HG02759 (cell line): ENCODE results near the gene STXBP6.

Experiments
- ATAC-seq: cut with Tn5 transposase; IDR thresholded peaks from one replicate; pipeline ENCODE4 v1.9.1; 2021; ENCODE audit warnings: mild to moderate bottlenecking, moderate library complexity; ENCODE audit not compliant: unreplicated experiment

Gene STXBP6

DNA sequence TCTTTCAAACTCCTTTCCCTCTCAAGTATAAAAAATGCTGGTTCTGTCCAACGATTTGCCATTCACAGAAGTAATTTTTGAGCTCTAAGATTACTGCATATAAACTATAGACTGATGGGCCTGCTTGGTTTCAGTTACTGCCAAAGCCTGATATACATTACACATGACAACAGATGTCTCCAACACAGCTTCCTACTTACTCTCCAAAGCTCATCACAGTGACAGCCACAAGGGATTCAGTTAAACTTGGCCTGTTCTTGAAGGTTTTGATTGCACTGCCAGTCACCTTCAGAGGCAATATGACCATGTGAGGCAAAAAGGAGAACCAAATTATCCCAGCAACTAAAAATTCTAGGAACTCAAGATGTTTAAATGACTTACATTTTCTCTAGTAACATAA is 30.1 kb downstream of the STXBP6 start:
- no peak for ATAC-seq

DNA sequence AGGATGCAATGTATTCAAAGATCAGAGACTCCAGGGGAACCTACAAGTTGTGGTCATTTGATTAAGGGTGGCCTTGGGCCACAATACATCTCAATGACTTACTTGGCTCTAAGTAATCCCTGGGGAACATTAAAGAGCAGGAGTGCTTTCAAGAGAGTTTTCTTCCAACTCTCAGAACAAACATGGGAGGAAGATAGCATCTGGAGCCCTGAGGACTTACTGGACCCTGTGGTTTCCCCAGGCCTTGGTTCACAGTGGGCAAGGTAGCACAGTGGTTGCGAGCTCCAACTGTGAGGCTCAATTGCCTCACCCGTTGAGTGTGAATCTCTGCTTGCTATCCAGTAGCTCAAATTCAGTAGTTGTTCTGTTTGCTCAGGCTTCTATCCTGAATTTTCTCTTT is 32.4 kb downstream of the STXBP6 start:
- no peak for ATAC-seq

DNA sequence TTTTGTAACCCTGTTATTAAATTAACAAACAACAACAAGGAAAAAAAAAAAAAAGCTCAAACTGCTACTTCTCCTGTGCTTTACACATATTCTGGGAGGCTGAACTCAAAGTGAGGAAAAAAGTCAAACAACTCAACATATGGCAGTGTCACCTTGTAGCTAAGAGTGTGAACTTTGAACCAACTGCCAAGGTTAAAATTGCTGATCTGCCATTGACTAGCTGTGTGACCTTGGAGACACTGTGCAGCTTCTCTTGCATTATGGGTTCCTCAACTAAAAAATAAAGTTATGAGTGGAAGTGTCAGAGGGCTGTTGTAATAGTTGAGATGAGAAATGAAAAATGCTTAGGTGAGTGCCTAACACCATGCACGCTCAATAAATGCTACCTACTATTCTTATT is 34.2 kb downstream of the STXBP6 start:
- no peak for ATAC-seq

DNA sequence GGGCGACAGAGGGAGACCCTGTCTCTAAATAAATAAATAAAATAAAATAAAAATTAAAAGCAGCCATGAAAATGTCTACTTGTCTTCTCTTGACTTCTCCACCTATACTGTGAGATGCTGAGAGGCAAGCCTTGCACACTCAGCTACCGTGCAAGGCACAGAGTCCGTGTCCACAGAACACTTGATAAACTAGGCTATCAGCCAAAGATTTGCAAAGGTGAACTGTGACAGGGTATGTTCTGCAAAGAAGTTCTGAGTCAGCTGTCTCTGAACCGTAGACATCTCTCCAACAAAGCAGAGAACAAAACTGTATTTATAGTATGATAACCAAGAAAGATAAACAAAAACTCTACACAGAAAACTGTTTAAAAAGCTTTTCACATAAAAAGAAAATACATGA is 35.5 kb downstream of the STXBP6 start:
- ATAC-seq = no peak

DNA sequence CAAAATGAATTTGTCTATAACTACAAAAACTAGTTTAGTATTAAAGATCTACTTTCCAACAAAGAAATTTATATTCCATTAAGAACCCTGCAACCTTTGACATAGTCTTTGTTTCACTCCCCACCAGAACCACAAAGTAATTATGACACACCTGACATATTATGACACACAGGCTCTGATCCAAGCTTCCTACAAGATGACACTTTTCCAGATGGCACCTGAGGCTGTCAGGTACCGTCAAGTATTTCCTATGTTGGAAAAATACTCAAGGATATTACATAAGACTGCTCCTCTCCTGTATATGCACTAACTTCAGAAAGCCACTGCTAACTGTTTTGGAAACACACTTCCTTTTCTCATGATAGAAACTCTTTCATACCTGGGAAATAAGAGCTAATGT is 38.9 kb downstream of the STXBP6 start:
- no peak for ATAC-seq

DNA sequence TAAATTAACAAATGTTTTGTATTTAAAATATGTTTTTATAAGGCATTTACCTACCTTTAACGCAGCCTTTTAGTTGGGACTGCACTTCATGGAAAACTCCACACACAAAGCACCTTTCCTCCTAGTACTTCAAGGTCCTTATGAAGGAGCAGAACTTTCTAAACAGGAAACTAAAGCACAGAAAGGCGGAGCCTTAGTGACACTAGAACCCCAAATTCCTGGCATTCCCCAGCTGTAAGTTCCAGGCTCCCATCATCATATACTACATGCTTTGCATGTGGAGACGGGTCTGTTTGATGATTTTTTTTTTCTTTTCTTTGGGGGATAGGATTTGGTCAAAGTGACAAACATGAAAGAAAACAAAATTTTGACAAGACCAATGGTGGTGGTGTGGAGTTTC is 39.5 kb downstream of the STXBP6 start:
- no peak for ATAC-seq

DNA sequence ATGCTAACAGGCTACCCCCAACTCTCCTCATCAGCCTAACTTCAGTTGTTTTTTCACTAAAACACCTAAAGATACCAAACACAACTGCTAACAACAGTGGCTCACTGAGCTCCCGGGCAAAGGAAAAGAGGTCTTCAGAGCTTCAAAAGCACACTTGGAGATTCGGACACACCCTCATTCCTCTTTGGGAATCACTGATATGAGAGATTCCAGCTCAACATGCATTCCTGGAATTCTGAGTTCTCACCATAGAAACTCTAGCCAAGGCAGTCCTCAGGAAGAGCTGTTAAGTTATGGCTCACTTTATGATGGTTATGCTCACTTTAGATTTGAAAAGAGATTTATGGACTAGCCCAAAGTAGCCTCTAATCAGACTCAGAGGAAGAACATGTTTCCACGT is 40.1 kb downstream of the STXBP6 start:
- no peak for ATAC-seq

DNA sequence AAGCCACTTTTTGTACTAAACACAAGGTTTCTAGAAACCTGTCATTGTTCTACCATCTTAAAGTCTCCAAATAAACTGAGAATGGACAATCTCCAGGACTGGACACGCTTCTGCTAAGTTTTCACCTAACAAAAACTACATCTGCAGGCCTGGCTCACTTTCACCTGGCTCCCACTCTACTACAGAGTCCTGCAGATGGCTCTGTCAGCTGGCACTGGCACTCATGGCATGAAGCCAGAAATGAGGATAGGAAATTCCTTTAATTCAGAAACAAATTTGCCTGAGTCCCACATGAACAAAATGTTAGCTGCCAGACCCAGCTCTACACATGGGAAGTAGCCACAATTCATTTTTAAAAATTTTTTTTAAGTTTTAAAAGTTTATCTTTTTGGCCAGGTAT is 42.1 kb downstream of the STXBP6 start:
- ATAC-seq = no peak

DNA sequence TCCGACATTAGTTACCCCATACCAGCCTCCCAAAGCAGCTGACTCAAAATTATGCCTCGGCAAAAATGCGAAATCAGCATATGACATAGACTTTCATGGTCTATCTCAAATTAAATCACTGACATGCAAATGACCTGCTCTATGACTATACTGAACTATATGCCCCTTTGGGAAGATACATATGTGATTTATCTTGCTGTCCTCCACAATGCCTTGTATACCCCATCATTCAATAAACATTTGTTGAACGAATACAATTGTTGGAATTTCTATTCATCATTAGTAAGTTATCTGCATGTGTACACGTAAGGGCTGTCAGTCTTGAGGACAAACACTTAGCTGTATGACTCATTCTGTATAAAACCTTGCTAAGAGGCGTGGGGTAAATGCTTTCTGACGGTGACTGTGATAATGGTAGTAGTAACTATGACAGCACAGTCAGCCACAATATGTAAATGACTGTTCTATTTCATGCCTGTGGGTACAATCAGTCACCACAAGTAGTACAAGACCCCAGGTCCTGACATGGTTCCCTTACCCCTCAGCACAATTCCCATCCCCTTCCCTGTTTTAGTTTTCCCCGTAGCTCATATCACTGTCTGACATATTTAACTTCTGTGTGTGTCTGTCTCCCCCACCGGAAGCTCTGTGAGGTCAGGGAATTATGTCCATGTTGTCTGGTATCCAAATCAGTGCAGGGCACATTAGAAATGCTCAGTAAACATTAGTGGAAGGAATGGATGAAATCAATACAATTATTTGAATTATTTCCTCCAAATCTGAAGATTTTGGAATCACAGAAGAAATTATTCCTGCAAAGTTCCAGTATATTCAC is 42.8 kb downstream of the STXBP6 start:
- no peak for ATAC-seq

DNA sequence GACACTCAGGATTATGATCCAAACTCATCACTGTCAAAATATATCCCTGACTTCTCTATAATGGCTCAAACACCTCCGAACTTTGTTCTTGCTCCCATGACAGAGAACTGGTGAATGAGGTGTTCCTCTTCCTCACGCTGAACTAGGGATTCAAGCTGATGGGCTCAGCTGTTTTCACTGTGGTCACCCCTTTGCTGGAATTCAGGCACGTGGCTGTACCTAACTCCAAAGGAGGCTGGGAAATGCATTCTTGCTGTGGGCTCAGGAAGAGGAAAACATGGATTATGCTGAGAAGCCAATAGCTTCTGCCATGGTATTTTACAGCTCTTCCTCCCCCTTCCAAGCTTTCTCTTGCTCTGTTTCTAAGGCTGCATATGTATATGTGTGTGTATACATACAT is 43.9 kb downstream of the STXBP6 start:
- ATAC-seq = no peak

DNA sequence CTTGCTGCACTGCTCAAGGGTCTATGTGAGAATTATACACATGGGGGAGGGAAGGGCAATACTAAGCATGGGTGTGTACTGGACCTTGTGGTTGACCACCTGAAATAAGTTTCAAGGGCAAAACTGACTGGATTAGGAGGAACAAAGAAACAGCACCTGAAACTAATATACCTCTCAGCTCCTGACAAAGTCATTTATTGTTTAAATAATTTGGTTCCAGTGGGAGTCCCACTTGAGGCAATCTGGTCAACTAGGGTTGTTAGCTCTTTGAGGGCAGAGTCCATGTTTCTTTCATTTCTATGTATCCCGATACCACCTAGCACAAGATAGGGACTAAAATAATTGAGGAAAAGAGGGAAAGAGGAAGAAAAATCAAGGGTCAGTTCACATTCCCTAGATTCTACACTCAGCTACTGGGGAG is 45.5 kb downstream of the STXBP6 start:
- no peak for ATAC-seq

DNA sequence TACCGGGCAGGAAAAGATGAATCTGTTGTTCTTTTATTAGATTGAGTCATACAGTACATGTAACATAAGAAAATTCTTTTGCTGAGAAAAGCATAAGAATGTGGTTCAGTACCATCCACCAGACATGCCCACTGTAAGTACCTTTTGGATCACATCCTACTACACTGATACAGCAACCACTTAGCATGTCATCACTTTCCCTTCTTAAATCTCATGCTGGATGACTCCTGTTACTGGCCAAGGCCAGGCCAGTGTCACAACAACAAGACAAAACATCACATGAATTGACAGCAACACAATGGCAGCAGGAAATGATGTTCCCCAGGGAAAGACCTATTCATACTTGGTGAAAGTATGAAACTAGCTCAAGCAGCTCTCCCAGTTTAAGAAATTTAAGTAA is 46.4 kb downstream of the STXBP6 start:
- no peak for ATAC-seq

DNA sequence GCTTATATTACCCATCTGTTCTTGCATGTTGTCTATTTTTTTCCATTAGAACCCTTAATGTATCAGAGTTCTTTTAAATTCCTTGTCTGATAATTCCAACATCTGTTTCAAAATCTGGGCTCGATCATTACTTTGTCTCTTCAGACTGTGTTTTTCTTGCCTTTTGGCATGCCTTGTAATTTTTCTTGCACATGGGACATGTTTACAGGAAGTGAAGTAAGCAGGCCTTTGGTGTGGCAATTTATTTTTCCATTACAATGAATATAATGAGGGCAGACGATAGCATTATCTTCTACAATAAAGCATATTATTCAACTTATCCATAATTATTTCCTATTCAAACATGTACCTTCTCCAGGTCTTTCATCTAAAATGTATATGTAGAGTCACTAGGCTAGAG is 48.3 kb downstream of the STXBP6 start:
- ATAC-seq = no peak

DNA sequence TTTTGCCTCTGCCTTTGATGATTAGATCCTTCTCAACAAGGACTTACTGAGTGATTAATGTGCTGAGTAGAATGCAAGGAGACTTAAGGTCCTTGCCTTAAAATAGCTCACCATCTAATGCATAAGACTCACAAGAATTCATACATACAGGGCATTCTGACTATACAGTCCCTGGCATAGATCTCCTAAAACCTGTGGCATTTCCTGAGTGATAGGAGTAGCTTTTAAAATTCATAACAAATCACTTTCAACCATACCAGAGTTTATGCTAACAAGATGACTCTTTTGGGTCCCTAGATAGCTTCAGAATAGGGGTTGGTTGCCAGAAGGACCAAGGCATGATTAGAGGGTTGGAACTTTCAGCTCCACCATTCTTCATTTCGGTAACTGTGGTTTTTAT is 48.8 kb downstream of the STXBP6 start:
- no peak for ATAC-seq

DNA sequence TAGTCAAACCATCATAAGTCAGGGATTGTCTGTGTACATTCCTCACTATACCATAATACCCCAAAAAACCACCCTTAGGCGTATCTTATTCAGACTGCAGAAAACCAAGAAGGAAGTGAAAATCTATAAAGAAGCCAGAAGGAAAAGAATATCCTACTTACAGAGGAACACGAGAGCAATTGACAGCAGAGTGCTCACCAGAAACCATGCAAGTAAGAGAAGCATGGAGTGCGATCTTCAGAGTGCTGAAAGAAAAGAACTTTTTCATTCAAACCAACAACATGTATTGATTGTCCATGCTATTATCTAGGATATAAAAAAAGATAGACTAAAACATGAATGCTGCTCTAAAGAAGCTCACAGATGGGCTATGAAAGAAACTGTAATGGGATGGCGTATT is 50.8 kb downstream of the STXBP6 start:
- ATAC-seq = no peak

DNA sequence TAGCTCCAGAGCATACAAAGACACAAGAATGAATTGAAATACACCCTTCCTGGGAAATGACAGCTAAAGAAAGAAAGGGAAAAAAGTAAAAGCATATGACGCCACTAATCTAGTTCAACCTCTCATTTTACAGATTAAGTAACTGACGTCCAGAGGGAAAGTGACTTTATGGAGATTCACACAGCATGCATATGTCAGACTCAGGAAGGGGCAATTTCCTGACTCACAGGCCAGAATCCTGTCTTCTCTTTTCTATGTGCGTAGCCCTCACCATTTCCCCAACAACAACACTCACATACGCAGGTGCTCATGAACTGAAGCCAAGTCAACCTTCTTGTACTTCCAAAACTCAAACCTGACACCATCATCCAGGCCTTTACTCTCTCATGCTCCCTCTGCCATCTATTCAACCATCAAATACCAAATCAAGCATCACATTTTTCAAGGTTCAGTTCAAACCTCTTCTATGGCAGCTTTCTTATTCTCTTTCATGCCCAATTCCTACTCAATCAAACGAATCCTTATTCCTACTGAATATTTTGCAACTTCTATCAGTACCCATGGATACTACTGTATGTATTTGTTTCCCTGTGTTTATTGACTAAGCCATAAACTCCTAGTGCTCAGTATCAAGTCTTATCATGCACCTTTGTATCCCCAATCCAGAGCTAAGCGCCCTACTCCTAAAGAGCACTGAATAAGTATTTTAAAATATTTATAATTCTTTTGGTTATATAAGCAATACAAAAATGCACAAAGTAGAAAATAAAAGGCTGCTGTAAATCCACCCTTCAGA is 52.8 kb downstream of the STXBP6 start:
- no peak for ATAC-seq

DNA sequence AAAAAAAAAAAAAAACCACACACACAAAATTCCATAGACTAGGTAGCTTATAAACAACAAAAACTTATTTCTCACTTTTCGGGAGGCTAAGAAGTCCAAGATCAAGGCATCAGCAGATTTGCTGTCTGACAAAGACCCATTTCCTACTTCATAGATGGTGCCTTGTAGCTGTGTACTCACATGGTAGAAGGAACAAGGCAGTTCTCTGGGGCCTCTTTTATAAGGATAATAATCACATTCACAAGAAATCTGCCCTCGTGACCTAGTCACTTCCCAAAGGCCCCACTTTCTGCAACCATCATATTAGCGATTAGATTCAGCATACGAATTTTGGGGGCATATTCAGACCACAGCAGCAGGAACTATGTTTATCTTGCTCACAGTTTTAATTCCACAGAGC is 54.9 kb downstream of the STXBP6 start:
- no peak for ATAC-seq

DNA sequence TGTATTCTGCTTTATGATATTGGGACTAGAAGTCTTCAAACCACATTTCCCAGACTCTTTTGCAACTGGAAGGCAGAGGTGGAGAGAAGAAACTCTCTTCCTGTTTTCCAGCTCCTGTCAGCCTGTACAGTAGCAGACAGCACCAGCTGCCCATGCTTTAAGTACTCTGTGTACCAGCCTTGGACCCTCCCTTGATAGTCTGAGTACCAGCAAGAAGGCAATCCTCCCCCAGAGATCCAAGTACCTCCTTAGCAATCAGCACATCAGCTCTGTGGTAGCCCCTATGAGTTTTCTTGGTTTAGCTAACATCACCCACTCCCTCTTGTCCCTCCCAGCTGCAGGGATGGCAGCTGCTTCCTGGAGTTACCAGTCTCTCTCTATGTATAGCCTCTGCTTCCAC is 56.3 kb downstream of the STXBP6 start:
- no peak for ATAC-seq

DNA sequence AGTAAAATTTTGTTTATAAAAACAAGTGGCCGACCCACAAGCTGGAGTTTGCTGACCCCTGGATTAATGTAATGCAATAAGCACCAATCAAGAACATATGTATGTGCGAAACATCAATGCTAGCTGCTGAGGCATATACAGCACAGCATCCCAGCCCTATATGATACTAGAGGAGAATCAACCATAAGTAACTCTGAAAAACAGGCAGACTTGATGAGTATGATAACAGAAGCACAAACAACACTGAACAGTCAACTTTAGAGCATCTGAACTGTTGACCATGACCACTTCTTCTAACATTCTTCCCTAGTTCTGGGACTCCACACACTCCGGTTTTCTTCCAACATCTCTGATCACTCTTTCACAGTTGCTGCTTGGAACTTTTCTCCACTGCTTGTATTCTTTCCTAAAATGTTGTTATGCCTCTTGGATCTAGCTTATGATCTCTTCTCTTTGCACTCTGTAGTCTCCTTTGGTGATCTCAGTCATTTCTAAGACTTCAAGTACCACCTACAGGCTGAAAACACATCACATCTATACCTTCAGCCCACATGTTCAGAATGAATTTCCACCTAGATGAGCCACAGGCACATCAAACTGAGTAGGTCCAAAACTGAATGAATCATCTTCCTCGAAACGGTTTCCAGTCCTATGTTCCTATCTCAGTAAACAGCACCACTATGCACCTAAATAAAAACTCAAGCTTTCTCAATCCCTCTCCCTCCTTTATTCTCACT is 57.2 kb downstream of the STXBP6 start:
- no peak for ATAC-seq

DNA sequence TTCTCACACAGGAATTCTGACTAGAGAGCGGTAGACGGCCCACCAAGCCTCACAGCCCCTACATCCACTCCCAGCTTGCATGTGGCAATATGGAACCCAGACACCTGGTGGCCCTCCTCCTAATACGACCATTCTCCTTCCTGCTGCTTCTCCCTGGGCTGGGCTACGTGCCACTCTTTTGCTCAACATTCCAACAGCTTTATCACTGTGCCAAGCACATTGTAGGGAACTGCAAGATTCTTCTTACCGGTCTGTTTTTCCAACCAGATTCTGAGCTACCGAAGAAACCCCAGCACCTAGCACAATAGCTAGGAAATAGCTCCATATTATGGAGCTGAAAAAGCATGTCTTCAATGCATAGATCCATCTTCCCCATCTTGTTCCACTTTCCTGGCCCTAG is 58.1 kb downstream of the STXBP6 start:
- no peak for ATAC-seq

DNA sequence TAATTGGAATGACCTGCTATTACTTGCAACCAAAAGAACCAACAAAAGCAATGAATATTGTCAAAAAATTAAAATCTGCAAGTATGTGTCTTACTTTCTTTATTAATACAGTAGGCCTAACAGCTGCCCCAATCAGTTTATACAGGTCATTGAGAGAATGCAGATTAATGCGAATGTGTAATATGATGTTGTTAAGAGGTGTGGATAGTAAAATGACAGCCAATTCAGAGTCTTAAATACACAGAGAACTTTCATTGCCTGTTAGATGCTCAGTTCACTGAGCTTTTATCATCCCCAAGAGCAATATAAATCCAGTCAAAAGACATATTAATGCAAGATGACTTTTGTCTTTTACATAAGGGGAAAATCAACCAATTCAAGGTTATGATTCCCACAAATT is 58.7 kb downstream of the STXBP6 start:
- ATAC-seq = no peak

DNA sequence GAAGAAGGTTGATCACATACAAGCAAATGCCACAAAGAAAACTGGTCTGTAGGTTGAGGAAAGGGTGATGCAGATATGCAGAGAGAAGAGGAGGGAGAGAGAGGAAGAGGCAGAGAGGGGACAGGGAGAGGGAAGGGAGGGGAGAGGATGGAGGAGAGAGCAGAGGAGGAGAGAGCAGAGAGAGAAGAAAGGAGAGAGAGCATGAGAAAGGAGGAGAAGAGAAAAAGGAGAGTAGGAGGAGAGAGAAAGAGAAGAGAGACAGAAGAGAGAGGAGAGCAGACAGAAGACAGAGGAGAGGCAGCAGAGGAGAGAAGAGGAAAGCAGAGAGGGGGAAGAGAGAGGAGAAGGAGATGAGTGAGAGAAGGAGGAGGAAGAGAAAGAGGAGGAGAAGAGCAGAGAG is 59.2 kb downstream of the STXBP6 start:
- no peak for ATAC-seq
